A673 (cell line): ENCODE data around the gene TLNRD1. TPM values are rescaled to one million over a fixed set of nuclear protein-coding genes. Genes with fewer than 3 reads are reported as not detected.

ENCODE experiments used
- BruUV-seq: library from RNA; stranded (reverse); fragments of 400-500 nt; replicated peaks from 2 replicates; lab custom pipeline; 2021; lab: Mats Ljungman, UMichigan
- CTCF ChIA-PET: fragments of 300-600 bp; sonication (Branson Sonifier 250); formaldehyde crosslinking; loops from one replicate; lab custom pipeline; 2022; ENCODE audit warnings: antibody characterized with exemption; lab: Charles Lee
- POLR2A ChIA-PET: fragments of 300-600 bp; sonication (Branson Sonifier 250); formaldehyde crosslinking; loops from one replicate; lab custom pipeline; 2022; ENCODE audit warnings: antibody characterized with exemption; ENCODE audit not compliant: low non-redundant PET; lab: Charles Lee
- DNase-seq: peaks from one replicate; pipeline ENCODE4 v3.0.0-alpha.2; 2015; ENCODE audit warnings: low spot score
- H3K27ac ChIP-seq: fragments of 200-600 bp; sonication (generic); 2 replicates; pipeline ENCODE4 v1.5.1; 2016; ENCODE audit warnings: mixed run types, low read depth, mild to moderate bottlenecking, mixed read lengths, antibody characterized with exemption, low read length; ENCODE audit not compliant: poor library complexity, severe bottlenecking
- H3K27me3 ChIP-seq: fragments of 200-600 bp; sonication (generic); replicated peaks from 2 replicates; pipeline ENCODE4 v1.6.1; 2017; ENCODE audit warnings: mixed run types, low read depth, mild to moderate bottlenecking, mixed read lengths, antibody characterized with exemption, low read length; ENCODE audit not compliant: insufficient read depth, poor library complexity
- H3K36me3 ChIP-seq: fragments of 200-600 bp; sonication (generic); 2 replicates; pipeline ENCODE4 v1.6.1; 2016; ENCODE audit warnings: mixed run types, mild to moderate bottlenecking, mixed read lengths, antibody characterized with exemption, low read length; ENCODE audit not compliant: insufficient read depth, poor library complexity, severe bottlenecking
- H3K4me1 ChIP-seq: fragments of 200-600 bp; sonication (generic); 2 replicates; pipeline ENCODE4 v1.6.1; 2017; ENCODE audit warnings: mixed run types, mild to moderate bottlenecking, mixed read lengths, antibody characterized with exemption, low read length; ENCODE audit not compliant: insufficient read depth, poor library complexity, severe bottlenecking
- H3K4me3 ChIP-seq: fragments of 200-600 bp; sonication (generic); 2 replicates; pipeline ENCODE4 v1.5.1; 2016; ENCODE audit warnings: low read depth, mixed run types, mild to moderate bottlenecking, mixed read lengths, low read length; ENCODE audit not compliant: poor library complexity, severe bottlenecking
- H3K9me3 ChIP-seq: fragments of 200-600 bp; sonication (generic); 2 replicates; pipeline ENCODE4 v1.6.1; 2016; ENCODE audit warnings: mixed run types, low read depth, mild to moderate bottlenecking, mixed read lengths, antibody characterized with exemption, low read length; ENCODE audit not compliant: poor library complexity, severe bottlenecking
- CTCF ChIP-seq: fragments of 300-800, 200-600 bp; sonication (generic); conservative IDR thresholded peaks from 2 replicates; pipeline ENCODE4 v1.5.1; 2017; ENCODE audit warnings: low read depth, mild to moderate bottlenecking, antibody characterized with exemption, low read length, moderate library complexity, mixed read lengths
- EZH2 ChIP-seq: fragments of 200-600 bp; sonication (generic); IDR thresholded peaks from 2 replicates; pipeline ENCODE4 v1.6.1; 2017; ENCODE audit warnings: borderline replicate concordance, low read depth, mild to moderate bottlenecking, mixed read lengths, antibody characterized with exemption, low read length; ENCODE audit not compliant: poor library complexity, severe bottlenecking
- intact Hi-C: fragments of 100-400 bp; cut with micrococcal nuclease; formaldehyde crosslinking; loops from one replicate; pipeline ENCODE4 v1.10.0; 2022; ENCODE audit not compliant: unreplicated experiment
- total RNA-seq: library from RNA; stranded (reverse); gene quantifications from 2 replicates; pipeline ENCODE4 v1.2.3, GENCODE V29; 2021

The TLNRD1 gene
- total RNA-seq, 1 experiment from 2014 or later: 21.8 TPM

- no peak for TF ChIP-seq CTCF
- TF ChIP-seq EZH2: no peak
- Histone ChIP-seq H3K4me1 (peaks cover 10% of the 10 kb centered on the region), H3K4me3 (no peak overlapping the region), H3K27ac (peak overlapping the region; percentile 73), H3K9me3 (no peaks in the 10 kb centered on the region), H3K36me3 (peaks cover 29% of the 10 kb centered on the region), H3K27me3 (no peaks in the 10 kb centered on the region)
- no peak for DNase-seq
- POLR2A ChIA-PET: no interaction called here
- CTCF ChIA-PET: interaction anchor here (1.3 kb wide), 1 partner anchor 10 kb away, joined by 3 read pairs; no protein-coding TSS in a partner anchor
- intact Hi-C loops: no loop called here
- no TSS peak for BruUV-seq
Measured at GRCh38 chr15:80979538-80980200, 21.1 kb upstream of the TLNRD1 start.

GRCh38 chr15:80982205-80982604 is 18.5 kb upstream of the TLNRD1 start:
- no peak overlapping the region for H3K4me3 ChIP-seq
- H3K27me3 ChIP-seq: no peaks in the 10 kb centered on the region
- intact Hi-C loops: no loop called here
- no peaks in the 10 kb centered on the region for H3K9me3 ChIP-seq
- peaks cover 13% of the 10 kb centered on the region for H3K4me1 ChIP-seq
- no TSS peak for BruUV-seq
- POLR2A ChIA-PET: no interaction called here
- H3K27ac ChIP-seq: no peak overlapping the region
- peaks cover 29% of the 10 kb centered on the region for H3K36me3 ChIP-seq
- CTCF ChIA-PET: no interaction called here
- TF ChIP-seq CTCF (0 out of 2 replicates have a peak, but pooled peaks have one; percentile 23), EZH2 (no peak)
- no peak for DNase-seq

- H3K4me3 ChIP-seq: no peak overlapping the region
- peaks cover 29% of the 10 kb centered on the region for H3K36me3 ChIP-seq
Measured at GRCh38 chr15:80982839-80983238, 17.9 kb upstream of the TLNRD1 start.

More at GRCh38 chr15:80982839-80983238, 17.9 kb upstream of the TLNRD1 start:
- Histone ChIP-seq H3K9me3 (no peaks in the 10 kb centered on the region), H3K27ac (no peak overlapping the region), H3K4me1 (peaks cover 13% of the 10 kb centered on the region), H3K27me3 (no peaks in the 10 kb centered on the region)
- TF ChIP-seq EZH2 (no peak), CTCF (no peak)
- BruUV-seq: no TSS peak
- intact Hi-C loops: no loop called here
- ChIA-PET POLR2A (no interaction called here), CTCF (no interaction called here)
- DNase-seq: no peak
